Neural progenitor cell (in vitro differentiated cells): ENCODE results near the gene TIPARP. TPM values are rescaled to one million over a fixed set of nuclear protein-coding genes. Genes with fewer than 3 reads are reported as not detected.

Experiments
- DNase-seq: peaks from one replicate; pipeline ENCODE4 v3.0.0-alpha.2; 2016; ENCODE audit warnings: low spot score
- H2AFZ ChIP-seq: fragments of 200-600 bp; sonication (generic); replicated peaks from 2 replicates; pipeline ENCODE4 v1.6.1; 2016; ENCODE audit warnings: antibody characterized with exemption
- H3F3A ChIP-seq: fragments of 200-600 bp; sonication (generic); 2 replicates; pipeline ENCODE4 v1.6.1; 2016; ENCODE audit warnings: antibody characterized with exemption, low read depth
- H3K27ac ChIP-seq: fragments of 200-600 bp; sonication (generic); 2 replicates; pipeline ENCODE4 v1.5.1; 2016; ENCODE audit warnings: mild to moderate bottlenecking
- H3K27me3 ChIP-seq: fragments of 200-600 bp; sonication (generic); 2 replicates; pipeline ENCODE4 v1.6.1; 2016; ENCODE audit warnings: mild to moderate bottlenecking, moderate library complexity
- H3K36me3 ChIP-seq: fragments of 200-600 bp; sonication (generic); 2 replicates; pipeline ENCODE4 v1.5.1; 2016
- H3K4me1 ChIP-seq: fragments of 200-600 bp; sonication (generic); 2 replicates; pipeline ENCODE4 v1.6.1; 2016; ENCODE audit warnings: mixed run types
- H3K4me2 ChIP-seq: fragments of 200-600 bp; sonication (generic); 2 replicates; pipeline ENCODE4 v1.6.1; 2016
- H3K4me3 ChIP-seq: fragments of 200-600 bp; sonication (generic); 2 replicates; pipeline ENCODE4 v1.5.1; 2016
- H3K79me2 ChIP-seq: fragments of 200-600 bp; sonication (generic); 2 replicates; pipeline ENCODE4 v1.6.1; 2016; ENCODE audit warnings: low read depth
- H3K9ac ChIP-seq: fragments of 200-600 bp; sonication (generic); 2 replicates; pipeline ENCODE4 v1.6.1; 2016
- H3K9me3 ChIP-seq: fragments of 200-600 bp; sonication (generic); 2 replicates; pipeline ENCODE4 v1.5.1; 2016; ENCODE audit warnings: low read depth
- H4K20me1 ChIP-seq: fragments of 200-600 bp; sonication (generic); 2 replicates; pipeline ENCODE4 v1.6.1; 2016; ENCODE audit warnings: low read depth
- H3K27ac Mint-ChIP-seq: 3 replicates; pipeline ENCODE4 v1.8.0; 2021; ENCODE audit warnings: mixed read lengths
- H3K27me3 Mint-ChIP-seq: 2 replicates; pipeline ENCODE4 v1.8.0; 2022; ENCODE audit warnings: low read depth, mild to moderate bottlenecking, inconsistent platforms, moderate library complexity, mixed read lengths; ENCODE audit not compliant: insufficient read depth
- H3K36me3 Mint-ChIP-seq: 3 replicates; pipeline ENCODE4 v1.8.0; 2021; ENCODE audit warnings: mixed read lengths
- H3K4me1 Mint-ChIP-seq: 3 replicates; pipeline ENCODE4 v1.8.0; 2021; ENCODE audit warnings: mixed read lengths
- H3K4me3 Mint-ChIP-seq: 3 replicates; pipeline ENCODE4 v1.8.0; 2021; ENCODE audit warnings: mild to moderate bottlenecking, moderate library complexity, mixed read lengths
- H3K9me3 Mint-ChIP-seq: 3 replicates; pipeline ENCODE4 v1.8.0; 2020; ENCODE audit warnings: mixed read lengths
- CTCF ChIP-seq: fragments of 200-600 bp; sonication (generic); IDR thresholded peaks from 2 replicates; pipeline ENCODE4 v1.5.1; 2017; ENCODE audit warnings: antibody characterized with exemption, mild to moderate bottlenecking
- EZH2 ChIP-seq: fragments of 200-600 bp; sonication (generic); IDR thresholded peaks from 2 replicates; pipeline ENCODE4 v1.6.1; 2017; ENCODE audit warnings: antibody characterized with exemption, mild to moderate bottlenecking, moderate library complexity
- EZH2phosphoT487 ChIP-seq: fragments of 200-600 bp; sonication (generic); IDR thresholded peaks from 2 replicates; pipeline ENCODE4 v1.6.1; 2017; ENCODE audit warnings: antibody characterized with exemption
- total RNA-seq: library from RNA; depleted of rRNA; stranded (reverse); fragments of >200 nt; gene quantifications from 2 replicates; pipeline ENCODE4 v1.2.3, GENCODE V29; 2015; ENCODE audit warnings: low replicate concordance

TIPARP gene
- total RNA-seq, 1 donor from 2014 or later = 13.5 TPM

- Histone ChIP-seq H3F3A (no peaks in the 10 kb centered on the region), H4K20me1 (no peaks in the 10 kb centered on the region), H3K9me3 (no peaks in the 10 kb centered on the region), H3K27me3 (no peaks in the 10 kb centered on the region), H2AFZ (no peak overlapping the region), H3K4me3 (no peak overlapping the region), H3K36me3 (no peaks in the 10 kb centered on the region), H3K79me2 (no peaks in the 10 kb centered on the region), H3K4me2 (no peak overlapping the region), H3K27ac (no peak overlapping the region), H3K4me1 (peaks cover 11% of the 10 kb centered on the region), H3K9ac (no peak overlapping the region)
- TF ChIP-seq EZH2phosphoT487 (no peak), EZH2 (no peak), CTCF (no peak)
- Mint-ChIP-seq H3K27me3 (no peaks in the 10 kb centered on the region), H3K9me3 (no peaks in the 10 kb centered on the region), H3K27ac (no peak overlapping the region), H3K36me3 (peaks cover 4% of the 10 kb centered on the region), H3K4me1 (peaks cover 23% of the 10 kb centered on the region), H3K4me3 (no peak overlapping the region)
- no peak for DNase-seq
Measured at GRCh38 chr3:156718622-156719306, 44.4 kb downstream of the TIPARP start.

GRCh38 chr3:156720826-156721225, 46.4 kb downstream of the TIPARP start:
- Histone ChIP-seq H3K9ac (no peak overlapping the region), H3K4me3 (no peak overlapping the region), H3F3A (no peaks in the 10 kb centered on the region), H2AFZ (no peak overlapping the region), H3K27me3 (no peaks in the 10 kb centered on the region), H3K27ac (no peak overlapping the region), H3K9me3 (no peaks in the 10 kb centered on the region), H3K4me2 (no peak overlapping the region), H3K4me1 (peaks cover 11% of the 10 kb centered on the region), H3K79me2 (no peaks in the 10 kb centered on the region), H4K20me1 (no peaks in the 10 kb centered on the region), H3K36me3 (no peaks in the 10 kb centered on the region)
- Mint-ChIP-seq H3K4me1 (peaks cover 23% of the 10 kb centered on the region), H3K36me3 (no peaks in the 10 kb centered on the region), H3K27me3 (no peaks in the 10 kb centered on the region), H3K9me3 (no peaks in the 10 kb centered on the region), H3K4me3 (no peak overlapping the region), H3K27ac (no peak overlapping the region)
- TF ChIP-seq EZH2phosphoT487 = no peak
- TF ChIP-seq EZH2 = no peak
- TF ChIP-seq CTCF = no peak
- peak; percentile 15 for DNase-seq

GRCh38 chr3:156721687-156722618, 47.6 kb downstream of the TIPARP start:
- H3K36me3 ChIP-seq = no peaks in the 10 kb centered on the region
- Mint-ChIP-seq H3K36me3 (no peaks in the 10 kb centered on the region), H3K27ac (no peak overlapping the region), H3K4me1 (peaks cover 23% of the 10 kb centered on the region), H3K27me3 (no peaks in the 10 kb centered on the region), H3K4me3 (no peak overlapping the region), H3K9me3 (no peaks in the 10 kb centered on the region)
- no peak overlapping the region for H3K9ac ChIP-seq
- no peak for DNase-seq
- no peaks in the 10 kb centered on the region for H3K9me3 ChIP-seq
- no peaks in the 10 kb centered on the region for H3F3A ChIP-seq
- H3K4me3 ChIP-seq = no peak overlapping the region
- H3K4me2 ChIP-seq = no peak overlapping the region
- H3K27ac ChIP-seq = no peak overlapping the region
- H3K27me3 ChIP-seq = no peaks in the 10 kb centered on the region
- H3K79me2 ChIP-seq = no peaks in the 10 kb centered on the region
- peaks cover 11% of the 10 kb centered on the region for H3K4me1 ChIP-seq
- TF ChIP-seq EZH2phosphoT487 (no peak), CTCF (no peak), EZH2 (no peak)
- H4K20me1 ChIP-seq = no peaks in the 10 kb centered on the region
- H2AFZ ChIP-seq = no peak overlapping the region
